HG02588 (cell line): ENCODE results near the gene ASCC3.
"Not testable (repeated sequence)": the region's sequence is repeated elsewhere in the genome, so short reads cannot be mapped to it uniquely, and the experiment has no call there.

Source experiments
- ATAC-seq: cut with Tn5 transposase; IDR thresholded peaks from one replicate; pipeline ENCODE4 v1.9.1; 2021; ENCODE audit warnings: mild to moderate bottlenecking, moderate library complexity; ENCODE audit not compliant: unreplicated experiment

The ASCC3 gene

DNA sequence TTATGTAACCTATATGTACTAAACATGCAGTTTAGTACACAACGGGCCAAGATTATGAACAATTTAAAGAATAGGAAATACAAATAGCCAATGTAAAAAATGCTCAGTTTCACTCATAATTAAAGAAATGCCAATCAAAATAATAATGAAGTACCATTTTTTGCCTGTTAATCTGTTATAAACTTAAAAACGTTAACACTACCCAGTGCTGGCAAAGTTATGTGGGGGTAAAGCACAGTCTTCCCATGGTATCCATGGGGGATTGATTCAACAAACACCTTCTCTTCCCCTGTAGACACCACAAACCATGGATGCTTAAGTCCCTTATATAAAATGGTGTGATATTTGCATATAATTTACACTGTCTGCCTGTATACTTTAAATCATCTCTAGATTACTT, 211.1 kb downstream of the ASCC3 start:
- no peak for ATAC-seq

DNA sequence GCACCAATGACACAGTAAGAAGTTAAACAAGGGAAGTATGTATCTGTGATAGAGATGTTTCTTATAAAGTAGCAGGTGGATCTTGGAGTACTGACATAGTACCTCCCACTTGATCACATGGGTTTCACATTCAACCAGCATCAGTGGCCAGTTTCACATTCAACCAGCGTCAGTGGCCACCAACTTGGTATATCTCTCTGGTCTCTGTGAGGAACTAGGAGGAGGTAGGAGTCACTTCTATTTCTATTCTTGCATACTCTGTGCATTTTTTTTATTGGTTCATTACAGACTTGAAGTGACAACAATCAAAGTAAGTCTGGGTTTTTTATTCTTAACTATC, 216.1 kb downstream of the ASCC3 start:
- peak; percentile 99 for ATAC-seq

DNA sequence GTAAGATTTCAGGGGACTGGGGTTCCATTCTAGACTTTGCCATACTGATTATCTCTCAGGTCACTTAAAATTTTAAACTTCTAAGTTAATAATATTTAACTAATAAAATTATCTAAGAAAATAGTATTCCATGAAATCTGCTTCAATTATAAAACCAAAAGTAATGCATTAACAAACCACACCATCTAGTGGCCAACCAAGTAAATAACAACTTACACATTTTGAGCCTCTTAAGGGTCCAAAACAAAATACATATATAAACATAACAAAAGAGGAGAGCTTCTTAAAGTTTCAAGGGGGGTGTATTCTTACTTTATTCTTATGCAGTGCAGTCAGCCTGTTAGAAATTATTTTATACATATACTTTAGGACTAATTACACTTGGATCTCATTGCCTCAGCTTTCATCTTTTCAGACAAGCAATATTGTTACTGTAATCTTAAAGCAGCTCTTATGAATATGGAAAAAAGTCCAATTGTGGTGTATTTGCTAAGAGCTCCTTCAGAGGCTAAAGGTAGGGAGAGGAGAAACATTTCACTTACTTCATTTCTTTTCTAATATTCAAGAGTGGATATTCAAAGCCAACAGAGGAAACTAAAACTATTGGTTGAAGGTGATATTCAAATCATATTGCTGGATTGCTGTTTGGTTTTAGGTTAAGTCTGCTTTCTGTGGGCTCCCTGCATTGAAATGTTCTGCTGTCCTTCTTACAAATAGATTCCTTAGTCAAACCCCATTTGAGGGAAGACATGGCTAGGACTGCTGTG, 216.7 kb downstream of the ASCC3 start:
- ATAC-seq, result peak; percentile 28

DNA sequence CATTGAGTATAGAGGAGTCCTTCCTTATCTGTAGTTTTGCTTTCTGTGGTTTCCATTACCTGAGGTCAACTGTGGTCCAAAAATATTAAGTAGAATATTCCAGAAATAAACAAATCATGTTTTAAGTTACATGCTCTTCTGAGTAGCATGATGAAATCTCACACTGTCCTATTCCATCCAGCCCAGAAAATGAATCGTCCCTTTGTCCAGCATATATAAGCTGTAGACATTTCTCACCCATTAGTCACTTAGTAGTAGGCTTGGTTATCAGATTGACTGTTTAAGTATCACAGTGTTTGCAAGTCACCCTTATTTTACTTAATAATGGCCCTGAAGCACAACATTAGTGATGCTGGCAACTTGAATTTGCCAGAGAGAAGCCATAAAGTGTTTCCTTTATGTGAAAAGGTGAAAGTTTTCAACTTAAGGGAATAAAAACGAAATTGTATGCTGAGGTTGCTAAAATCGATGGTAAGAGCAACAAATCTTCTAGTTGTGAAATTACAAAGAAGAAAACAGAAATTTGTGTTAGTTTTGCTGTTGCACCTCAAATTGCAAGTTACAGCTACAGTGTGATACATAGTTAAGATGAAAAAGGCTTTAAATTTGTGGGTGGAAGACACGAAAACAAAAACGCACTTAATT, 217.8 kb downstream of the ASCC3 start:
- no peak for ATAC-seq

DNA sequence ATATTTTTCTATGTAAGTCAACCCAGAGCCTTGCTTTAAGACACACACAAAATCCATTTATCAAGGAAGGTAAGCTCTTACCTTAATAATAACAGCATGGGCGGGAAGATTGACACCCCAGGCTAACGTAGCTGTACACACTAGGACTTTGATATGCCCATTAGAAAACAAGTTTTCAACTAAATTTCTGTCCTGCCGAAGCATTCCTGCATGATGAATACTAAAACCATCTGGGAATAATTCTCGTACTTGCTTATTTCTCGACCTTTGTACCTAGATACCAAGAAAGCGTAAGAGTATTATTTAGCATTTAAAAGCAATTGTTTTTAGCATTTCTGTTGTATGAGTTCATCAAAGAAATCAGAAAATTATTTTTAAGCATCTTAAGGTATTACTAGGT, 218.9 kb downstream of the ASCC3 start:
- ATAC-seq, result no peak

DNA sequence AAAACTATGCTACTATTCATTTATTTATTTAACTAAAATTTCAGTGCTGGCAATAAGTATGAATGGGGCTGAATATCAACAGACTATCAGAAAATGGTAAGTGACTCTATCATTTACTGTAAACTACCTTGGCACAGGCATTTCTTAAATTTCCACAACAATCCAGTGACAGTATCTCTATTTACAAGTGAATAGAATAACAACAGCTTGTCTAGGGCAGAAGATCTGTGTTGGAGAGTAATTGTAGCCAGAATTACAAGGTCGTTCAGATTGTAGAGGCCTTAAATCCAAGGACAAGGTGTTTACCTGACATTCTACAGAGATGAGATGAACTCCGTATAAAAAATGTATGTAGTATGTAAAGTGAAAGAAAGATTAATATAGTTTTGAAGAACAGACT, 222.6 kb downstream of the ASCC3 start:
- ATAC-seq, result no peak

DNA sequence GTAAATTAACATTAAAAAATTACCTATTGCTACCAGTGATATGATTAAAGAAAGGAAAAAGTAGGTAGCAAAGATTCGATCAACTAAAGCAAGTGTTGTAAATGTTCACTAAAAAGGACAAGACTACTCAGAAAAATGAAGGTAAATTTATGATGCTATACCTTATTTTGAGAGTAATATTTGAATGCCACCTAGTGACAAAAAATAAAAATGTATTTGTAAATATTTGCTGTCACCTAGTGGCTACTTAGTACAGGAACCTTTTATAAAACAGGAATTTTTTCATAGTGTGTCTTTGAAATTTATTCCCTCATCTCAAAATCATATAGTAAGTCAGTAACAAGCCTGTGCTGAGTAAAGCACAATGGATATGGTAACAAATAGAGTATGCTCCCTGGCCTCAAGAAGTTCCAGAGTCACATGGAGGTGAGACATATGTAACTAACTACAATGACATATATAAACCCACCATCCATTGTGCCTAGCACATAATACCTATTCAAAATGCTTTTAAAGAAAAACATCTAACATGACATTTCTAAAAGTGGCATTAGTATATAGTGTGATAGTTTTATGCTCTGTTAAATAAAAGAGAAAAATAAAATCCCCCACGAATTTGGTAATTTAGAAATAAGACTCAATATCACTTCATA, 223.3 kb downstream of the ASCC3 start:
- ATAC-seq, result no peak

DNA sequence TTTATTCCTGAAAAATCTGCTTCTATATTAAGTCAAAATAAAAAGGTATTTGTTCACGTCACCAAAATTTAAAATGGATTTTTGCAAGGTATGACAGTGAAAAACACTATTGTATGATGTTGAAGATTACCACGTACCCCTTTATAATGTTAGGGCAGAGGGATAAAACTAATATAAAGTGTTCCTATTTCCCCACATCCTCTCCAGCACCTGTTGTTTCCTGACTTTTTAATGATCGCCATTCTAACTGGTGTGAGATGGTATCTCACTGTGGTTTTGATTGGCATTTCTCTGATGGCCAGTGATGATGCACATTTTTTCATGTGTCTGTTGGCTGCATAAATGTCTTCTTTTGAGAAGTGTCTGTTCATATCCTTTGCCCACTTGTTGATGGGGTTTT, 240.0 kb downstream of the ASCC3 start:
- ATAC-seq, result not testable (repeated sequence)

DNA sequence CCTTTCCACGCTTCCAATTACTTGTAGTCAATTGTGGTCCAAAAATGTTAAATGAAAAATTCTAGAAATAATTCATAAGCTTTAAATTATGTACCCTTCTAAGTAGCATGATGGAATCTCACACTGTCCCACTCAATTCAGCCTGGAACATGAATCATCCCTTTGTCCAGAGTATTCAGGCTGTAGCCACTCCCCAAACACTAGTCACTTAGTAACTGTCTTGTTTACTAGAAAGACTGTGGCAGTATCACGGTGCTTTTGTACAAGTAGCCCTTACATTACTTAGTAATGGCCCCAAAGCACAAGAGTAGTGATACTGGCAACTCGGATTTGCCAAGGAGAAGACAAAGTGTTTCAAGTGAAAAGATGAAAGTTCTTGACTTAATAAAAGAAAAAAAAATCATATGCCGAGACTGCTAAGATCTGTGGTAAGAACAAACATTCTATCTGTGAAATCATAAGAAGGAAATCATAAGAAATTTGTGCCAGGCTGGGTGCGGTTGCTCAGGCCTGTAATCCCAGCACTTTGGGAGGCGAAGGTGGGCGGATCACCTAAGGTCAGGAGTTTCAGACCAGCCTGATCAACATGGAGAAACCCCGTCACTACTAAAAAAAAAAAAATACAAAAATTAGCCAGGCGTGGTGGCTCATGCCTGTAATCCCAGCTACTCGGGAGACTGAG, 247.9 kb downstream of the ASCC3 start:
- no peak for ATAC-seq

DNA sequence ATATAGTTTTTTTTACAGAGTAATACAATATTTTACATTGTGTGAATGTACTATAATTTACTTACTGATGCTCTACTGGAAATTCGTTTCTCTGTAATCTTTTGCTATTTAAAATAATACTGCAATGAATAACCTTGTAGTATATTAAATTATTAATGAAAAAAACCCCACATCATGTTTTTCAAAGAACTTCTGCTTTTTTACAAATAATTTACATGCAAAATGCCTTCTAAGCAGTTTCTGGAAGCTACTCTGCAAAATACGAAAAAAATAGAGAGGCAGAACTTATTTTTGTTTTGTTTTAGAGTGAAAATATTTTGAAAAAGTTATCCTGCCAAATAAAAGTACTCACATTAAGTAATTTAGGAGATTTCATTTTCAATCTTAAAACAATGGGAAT, 250.6 kb downstream of the ASCC3 start:
- ATAC-seq, result no peak

DNA sequence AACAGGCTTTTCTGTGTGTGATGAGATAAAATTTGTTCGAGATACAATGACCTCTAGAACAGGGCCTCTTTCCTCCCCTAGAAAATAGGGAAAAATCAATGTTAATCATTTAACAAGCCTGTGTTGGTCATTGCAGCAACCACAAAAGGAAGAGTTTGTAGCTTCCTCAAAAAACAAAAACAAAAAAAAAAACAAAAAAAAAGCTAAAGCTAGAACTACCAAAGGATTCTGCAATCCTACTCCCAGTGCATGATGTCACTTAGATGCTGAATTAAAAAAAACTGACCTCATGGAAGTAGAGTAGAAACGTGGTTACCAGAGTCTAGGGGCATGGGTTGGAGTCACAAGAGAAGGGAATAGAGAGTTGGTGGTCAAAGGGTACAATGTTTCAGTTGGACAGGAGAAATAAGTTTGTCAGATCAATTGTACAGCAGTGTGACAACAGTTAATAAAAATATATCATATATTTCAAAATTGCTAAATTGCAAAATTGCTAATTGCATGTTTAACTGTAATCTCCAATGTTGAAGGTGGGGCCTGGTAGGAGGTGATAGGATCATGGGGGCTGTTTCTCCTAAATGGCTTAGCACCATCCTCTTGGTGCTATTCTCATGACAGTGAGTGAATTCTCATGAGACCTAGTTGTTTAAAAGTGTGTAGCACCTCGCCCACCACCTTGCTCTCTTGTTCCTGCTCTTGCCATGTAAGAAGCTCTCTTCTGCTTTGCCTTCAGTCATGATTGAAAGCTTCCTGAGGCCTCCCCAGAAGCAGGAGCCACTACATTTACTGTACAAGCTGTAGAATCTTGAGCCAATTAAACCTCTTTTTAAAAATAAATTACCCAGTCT, 253.0 kb downstream of the ASCC3 start:
- ATAC-seq, result no peak

DNA sequence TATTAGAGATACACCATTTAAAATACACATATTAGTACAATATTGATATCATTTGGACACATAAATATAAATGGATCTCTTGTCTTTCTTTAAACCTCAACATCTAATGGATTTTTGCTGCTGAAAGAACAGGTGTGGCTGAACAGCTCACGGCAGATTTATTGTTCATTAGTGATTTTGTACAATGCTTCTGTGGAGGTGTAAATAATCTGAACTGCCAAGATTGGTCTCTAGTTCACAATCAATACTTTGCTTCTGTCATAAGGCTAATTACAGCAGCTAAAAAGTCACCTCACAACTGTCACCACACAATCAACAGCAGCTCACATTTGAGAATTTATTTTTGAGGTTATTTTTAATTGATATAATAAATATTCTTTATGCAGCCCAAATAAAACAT, 254.4 kb downstream of the ASCC3 start:
- ATAC-seq, result no peak

DNA sequence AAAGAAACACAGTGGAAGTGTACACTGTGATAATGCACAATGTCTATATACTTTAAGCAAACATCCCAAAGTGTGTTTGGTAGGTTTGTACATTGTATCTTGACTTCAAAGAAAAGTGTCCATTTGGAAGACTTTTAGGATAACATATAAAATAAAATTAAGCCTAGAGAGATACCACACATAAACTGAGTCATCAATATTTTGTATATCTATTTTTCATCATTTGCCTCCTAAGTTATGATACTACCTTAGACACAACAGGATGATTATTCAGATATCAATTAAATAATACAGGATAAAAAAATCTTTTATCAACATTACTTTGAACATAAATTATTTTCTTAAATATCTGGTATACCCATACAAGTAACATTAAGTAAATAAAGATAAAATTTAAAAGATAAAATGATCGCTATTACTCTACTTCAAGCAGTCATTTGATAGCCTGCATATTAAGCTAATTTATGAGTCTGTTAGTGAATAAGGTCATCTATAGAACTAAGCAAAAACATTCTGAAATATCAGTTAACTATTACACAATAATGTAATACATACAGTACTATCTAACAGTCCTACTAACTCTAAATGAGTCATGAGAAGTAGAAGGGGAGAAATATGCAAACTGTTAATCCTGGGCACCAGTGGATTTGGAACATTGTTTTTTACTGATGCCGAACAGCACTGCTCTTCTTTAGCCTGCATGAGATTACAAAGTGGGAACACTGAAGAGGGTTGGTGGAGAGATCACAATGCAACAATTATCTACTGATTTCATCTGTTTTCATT, 258.0 kb downstream of the ASCC3 start:
- no peak for ATAC-seq

DNA sequence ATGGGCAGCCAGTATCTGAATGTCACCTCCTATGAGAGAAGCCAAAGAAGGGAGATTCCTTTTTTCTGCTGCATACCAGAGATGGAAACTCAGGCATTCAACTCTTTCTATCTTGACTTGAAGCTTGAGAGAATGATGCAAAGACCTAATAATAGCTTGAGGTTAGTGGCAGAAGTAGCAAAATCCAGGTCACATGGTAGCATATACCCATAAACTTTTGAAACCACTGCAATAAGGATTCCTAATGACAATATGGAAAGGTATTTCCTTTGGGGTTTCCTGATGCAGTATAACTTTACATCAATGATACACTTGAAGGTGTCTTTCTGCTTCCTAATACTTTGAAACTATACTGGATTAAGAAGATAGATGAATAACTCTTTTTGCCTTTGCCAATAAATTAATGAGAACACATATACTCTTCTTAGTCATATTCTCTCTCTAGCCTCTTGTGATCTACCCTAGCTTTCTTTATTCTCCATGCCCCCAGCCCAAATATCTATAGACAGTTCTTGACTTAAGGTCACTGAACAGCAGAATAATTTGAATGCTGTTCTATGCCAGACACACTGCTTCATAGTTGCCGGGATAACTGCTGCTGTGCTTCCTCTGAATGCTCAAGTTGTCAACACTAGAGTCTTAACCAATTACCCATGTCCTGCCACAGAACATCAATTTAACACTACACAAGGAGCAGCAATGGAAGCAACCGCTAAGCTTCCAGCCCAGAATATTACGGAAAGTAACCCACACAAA, 260.9 kb downstream of the ASCC3 start:
- ATAC-seq, result no peak

DNA sequence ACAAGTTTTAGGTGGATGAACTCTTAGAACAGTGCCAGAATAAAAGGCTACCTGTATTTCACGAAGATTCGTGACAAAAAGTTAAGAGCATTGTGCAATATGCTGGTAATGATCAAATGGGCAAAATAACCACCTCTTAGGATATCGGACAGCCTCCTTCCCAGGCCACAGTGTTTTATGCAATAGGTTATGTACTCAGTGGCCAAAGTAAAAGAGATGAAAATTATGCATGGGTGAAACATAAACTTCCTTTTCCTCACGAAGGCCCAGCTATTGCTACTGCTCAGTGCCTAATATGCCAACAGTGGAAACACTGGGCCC, 262.8 kb downstream of the ASCC3 start:
- no peak for ATAC-seq

DNA sequence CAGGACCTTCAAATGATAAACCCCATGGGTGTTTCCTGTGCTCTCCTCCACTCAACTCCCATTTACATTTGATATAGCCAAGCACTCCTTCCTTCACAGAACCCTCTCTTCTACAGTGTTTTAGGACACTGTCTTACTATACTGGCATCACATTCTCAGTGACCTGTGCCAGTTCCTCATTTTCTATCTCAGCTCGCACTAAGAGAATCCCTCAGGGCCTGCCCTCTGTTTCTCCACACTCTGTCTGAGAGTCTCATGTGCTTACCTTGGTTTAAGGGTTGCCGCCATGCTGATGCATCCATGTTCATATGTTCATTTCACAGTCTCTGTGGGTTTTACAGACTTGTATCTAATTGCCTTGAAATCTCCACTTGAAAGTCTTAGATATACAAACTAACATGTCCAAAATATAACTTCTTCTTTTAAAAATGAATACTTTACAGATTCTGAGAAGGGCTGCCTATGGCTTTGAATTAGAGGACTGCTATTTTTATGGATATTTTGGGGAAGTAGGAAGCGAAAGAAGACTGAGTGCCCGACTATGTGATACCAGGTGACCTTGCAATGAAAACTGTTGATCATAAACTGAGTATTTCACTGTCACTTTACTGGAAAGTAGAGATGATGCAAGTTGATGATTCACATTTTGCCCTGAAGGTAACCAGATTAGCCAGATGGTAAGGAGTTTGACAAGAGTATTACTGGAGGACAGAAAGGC, 263.3 kb downstream of the ASCC3 start:
- peak; percentile 88 for ATAC-seq

DNA sequence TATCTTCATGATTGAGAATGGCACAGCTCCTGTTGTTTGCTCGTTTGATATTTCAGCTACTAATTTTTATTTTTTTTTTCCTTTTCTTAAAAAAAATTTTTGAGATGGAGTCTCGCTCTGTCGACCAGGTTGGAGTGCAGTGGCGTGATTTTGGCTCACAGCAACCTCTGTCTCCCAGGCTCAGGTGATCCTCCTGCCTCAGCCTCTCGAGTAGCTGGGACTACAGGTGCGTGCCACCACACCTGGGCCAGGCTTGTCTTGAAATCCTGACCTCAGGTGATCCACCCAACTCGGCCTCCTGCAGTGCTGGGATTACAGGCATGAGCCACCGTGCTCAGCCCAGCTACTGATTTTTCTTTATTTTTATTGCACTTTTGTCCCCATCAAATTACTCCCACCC, 266.2 kb downstream of the ASCC3 start:
- ATAC-seq, result no peak

DNA sequence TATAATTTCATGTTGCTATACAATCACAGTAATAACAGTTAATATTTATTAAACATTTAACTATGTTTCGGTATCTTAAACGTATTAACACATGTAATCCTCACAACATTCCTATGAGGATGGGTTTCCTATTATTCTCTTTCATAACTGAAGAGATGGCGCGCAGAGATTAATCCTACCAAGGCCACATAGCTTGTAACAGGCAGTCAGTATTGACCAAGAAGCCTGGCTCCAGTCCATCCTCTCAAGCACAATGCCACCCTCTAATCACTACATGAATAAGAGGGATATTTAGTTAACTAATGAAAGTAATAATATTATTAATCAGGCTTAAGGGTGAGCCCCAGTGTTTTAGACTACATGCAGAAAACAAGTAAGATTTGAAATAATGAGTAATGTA, 266.7 kb downstream of the ASCC3 start:
- ATAC-seq, result no peak

DNA sequence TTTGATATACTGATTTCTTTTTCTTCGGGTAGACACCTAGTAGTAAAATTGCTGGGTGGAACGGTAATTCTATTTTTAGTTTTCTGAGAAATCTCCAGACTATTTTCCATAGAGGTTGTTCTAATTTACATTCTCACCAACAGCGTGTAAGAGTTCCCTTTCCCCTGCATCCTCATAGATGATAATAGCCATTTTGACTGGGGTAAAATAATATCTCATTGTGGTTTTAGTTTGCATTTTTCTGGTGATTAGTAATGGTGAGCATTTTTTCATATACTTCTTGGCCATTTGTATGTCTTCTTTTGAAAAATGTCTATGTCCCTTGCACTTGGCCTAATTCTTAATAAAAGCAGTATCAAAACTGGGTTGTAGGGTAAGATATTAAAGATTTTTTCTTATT, 267.5 kb downstream of the ASCC3 start:
- ATAC-seq, result no peak
